IMR-90 (cell line): Measurements from ENCODE around the gene NR2F1. TPM values are rescaled to one million over a fixed set of nuclear protein-coding genes. Genes with fewer than 3 reads are reported as not detected.

Experiments
- POLR2A ChIP-seq: IDR thresholded peaks from 2 replicates; pipeline ENCODE4 v1.6.1; 2012; ENCODE audit warnings: mild to moderate bottlenecking, low read depth, low read length
- polyA plus RNA-seq, 3 experiments: library from polyadenylated mRNA; depleted of rRNA; stranded (reverse); fragments of >200 nt; gene quantifications; 2 replicates each; pipeline ENCODE4 v1.2.3, GENCODE V29; 2012; ENCODE audit warnings: low replicate concordance in 1 of 3
- total RNA-seq: library from RNA; depleted of rRNA; stranded (reverse); fragments of >200 nt; gene quantifications from 2 replicates; pipeline ENCODE4 v1.2.3, GENCODE V29; 2012
- TF ChIP-seq, protein P1 (sequence below): fragments of 150-350 bp; IDR thresholded peaks from 2 replicates; pipeline ENCODE4 v1.6.1; 2016; ENCODE audit warnings: low read depth, mild to moderate bottlenecking, low read length, moderate library complexity, borderline replicate concordance

The NR2F1 gene
- total and polyA plus RNA-seq, 2 of the 4 experiments (the other 2 are of a cell fraction), result 19.0 to 160 TPM

- TF ChIP-seq, protein P1, sequence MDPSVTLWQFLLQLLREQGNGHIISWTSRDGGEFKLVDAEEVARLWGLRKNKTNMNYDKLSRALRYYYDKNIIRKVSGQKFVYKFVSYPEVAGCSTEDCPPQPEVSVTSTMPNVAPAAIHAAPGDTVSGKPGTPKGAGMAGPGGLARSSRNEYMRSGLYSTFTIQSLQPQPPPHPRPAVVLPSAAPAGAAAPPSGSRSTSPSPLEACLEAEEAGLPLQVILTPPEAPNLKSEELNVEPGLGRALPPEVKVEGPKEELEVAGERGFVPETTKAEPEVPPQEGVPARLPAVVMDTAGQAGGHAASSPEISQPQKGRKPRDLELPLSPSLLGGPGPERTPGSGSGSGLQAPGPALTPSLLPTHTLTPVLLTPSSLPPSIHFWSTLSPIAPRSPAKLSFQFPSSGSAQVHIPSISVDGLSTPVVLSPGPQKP, result no peak
- no peak for TF ChIP-seq POLR2A
Observed at GRCh38 chr5:93587597-93588351, 4.8 kb downstream of the NR2F1 start (continued).
